Fibroblast of pulmonary artery (primary cell): Measurements from ENCODE around the gene EIF6.
"Not testable (repeated sequence)": the region's sequence is repeated elsewhere in the genome, so short reads cannot be mapped to it uniquely, and the experiment has no call there.

ENCODE experiments used
- DNase-seq: peaks from one replicate; pipeline ENCODE4 v3.0.0-alpha.2; 2010; ENCODE audit warnings: low read depth
- H3K4me3 ChIP-seq: replicated peaks from 2 replicates; pipeline ENCODE4 v1.5.1; 2011; ENCODE audit warnings: low read depth, mild to moderate bottlenecking, control low read depth, low read length, moderate library complexity
- TF ChIP-seq, protein P1 (sequence below): IDR thresholded peaks from 2 replicates; pipeline ENCODE4 v1.5.1; 2011; ENCODE audit warnings: mild to moderate bottlenecking, control low read depth, low read length, inconsistent platforms; ENCODE audit errors: missing control alignments

The EIF6 gene

DNA sequence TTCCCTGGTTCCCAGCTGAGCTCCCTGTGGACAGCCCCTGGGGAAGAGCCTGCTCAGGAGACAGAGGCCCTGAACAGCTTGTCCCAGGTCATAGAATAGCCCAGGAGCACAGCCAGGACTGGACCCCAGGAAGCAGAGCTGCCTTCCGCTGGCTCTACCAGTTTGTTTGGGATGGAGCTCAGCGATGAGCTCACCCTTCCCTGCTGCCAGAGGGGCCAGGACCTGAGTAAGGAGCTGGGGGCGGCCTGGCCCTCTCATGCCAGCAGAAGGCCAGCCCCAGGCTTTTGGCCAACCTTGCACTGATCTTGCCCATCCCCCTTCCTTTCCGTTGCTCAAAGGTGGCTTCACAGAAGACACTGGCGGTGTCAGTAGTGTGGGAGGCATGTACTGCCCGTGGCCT lies 24.1 kb downstream of the EIF6 start:
- TF ChIP-seq, protein P1, sequence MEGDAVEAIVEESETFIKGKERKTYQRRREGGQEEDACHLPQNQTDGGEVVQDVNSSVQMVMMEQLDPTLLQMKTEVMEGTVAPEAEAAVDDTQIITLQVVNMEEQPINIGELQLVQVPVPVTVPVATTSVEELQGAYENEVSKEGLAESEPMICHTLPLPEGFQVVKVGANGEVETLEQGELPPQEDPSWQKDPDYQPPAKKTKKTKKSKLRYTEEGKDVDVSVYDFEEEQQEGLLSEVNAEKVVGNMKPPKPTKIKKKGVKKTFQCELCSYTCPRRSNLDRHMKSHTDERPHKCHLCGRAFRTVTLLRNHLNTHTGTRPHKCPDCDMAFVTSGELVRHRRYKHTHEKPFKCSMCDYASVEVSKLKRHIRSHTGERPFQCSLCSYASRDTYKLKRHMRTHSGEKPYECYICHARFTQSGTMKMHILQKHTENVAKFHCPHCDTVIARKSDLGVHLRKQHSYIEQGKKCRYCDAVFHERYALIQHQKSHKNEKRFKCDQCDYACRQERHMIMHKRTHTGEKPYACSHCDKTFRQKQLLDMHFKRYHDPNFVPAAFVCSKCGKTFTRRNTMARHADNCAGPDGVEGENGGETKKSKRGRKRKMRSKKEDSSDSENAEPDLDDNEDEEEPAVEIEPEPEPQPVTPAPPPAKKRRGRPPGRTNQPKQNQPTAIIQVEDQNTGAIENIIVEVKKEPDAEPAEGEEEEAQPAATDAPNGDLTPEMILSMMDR: no peak
- H3K4me3 ChIP-seq: no peak overlapping the region
- no peak for DNase-seq

DNA sequence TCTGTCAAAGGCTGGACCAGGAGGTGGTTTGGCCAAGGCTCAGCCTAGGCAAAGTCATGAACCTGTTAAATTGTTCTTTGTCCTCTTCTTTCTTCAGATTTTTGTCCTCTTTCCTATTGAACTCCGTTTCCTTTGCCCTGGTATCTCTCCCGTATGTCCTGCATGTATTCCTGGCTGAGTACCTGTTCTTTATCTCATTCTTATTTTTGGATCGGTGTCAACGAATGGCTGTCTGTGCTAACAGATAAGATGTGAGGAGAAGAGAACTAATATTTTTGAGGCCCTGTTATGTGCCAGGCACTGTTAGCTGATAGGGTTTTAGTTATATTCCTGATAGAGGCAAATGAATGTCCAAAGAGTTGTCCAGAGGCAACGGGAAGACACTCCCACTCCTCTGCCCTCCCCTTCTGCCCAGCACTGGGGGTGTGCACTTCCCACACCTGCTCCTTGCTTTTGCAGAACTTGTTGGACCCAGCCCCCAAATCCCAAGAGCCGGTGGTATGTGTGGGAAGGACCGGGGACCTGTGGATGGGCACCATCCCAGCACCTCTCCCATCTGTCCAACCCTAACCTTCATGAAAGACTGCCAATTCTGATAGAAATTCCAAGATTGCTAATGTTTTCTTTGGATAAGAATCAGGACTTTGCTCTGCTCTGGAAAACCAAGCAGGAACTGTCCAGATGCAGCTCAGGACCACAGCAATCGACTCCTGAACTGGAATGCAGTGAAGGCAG lies 27.2 kb downstream of the EIF6 start:
- H3K4me3 ChIP-seq: no peak overlapping the region
- no peak for DNase-seq
- TF ChIP-seq, protein P1: no peak

DNA sequence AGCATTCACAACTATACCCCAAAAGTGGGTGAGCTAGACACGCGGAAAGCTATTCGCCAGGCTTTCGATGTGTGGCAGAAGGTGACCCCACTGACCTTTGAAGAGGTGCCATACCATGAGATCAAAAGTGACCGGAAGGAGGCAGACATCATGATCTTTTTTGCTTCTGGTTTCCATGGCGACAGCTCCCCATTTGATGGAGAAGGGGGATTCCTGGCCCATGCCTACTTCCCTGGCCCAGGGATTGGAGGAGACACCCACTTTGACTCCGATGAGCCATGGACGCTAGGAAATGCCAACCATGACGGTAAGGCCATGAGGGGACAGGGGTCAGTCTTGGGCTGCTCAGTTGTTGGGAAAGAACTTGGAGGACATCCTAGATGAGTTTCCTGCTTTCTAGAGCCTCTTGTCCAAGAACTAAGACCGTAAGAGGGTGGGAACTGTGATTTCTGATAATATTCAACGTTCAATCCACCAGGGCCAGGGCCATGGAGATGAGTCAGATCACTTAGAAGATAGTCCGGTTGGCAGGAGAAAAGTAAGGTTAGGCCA lies 30.0 kb downstream of the EIF6 start:
- no peak for DNase-seq
- TF ChIP-seq, protein P1: no peak
- no peak overlapping the region for H3K4me3 ChIP-seq

DNA sequence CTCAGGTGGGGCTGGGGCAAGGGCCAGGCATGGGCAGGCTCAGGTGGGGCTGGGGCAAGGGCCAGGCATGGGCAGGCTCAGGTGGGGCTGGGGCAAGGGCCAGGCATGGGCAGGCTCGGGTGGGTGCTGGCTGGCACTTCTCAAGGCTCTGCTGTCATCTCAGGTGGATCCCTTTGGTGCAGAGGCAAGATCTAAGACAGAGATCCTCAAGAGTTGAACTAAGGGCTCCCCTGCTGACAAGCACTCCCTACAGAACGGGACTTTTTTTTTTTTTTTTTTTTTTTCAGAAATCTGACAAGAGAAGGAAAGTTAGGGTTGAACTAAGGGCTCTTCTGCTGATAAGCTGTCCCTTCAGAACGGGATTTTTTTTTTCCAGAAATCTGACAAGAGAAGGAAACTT lies 31.6 kb downstream of the EIF6 start:
- DNase-seq: no peak
- H3K4me3 ChIP-seq: no peak overlapping the region
- TF ChIP-seq, protein P1: no peak

DNA sequence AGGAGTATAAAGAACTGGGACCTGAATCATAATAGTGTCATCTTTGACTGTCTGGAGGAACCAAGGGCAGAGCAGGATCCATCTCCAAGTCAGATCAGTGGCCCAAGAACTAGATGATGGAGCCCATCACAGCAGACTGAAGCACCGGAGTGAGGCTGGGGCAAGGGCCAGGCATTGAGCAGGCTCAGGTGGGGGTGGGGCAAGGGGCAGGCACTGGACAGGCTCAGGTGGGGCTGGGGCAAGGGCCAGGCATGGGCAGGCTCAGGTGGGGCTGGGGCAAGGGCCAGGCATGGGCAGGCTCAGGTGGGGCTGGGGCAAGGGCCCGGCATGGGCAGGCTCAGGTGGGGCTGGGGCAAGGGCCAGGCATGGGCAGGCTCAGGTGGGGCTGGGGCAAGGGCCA lies 32.0 kb downstream of the EIF6 start:
- H3K4me3 ChIP-seq, DNase-seq: not testable (repeated sequence)

DNA sequence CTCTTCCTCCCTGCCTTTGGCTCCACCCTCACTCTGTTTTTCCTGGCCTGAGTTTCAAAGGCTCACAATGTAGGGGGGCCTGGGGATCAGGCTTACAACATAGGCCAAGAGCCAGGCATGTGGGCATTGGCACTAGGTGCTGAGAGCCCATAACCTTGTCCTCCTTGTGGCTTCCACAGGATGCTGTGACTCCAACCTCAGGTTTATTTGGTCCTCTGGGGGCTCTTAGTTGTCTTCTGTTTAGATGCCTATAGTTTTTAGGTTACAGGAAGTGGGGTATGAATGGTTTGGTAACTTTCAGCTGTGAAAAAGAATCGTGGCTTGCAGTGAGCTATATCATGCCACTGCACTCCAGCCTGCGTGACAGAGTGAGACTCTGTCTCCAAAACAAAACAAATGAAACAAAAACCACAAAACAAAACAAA lies 32.5 kb downstream of the EIF6 start:
- no peak for DNase-seq
- TF ChIP-seq, protein P1: no peak
- no peak overlapping the region for H3K4me3 ChIP-seq

DNA sequence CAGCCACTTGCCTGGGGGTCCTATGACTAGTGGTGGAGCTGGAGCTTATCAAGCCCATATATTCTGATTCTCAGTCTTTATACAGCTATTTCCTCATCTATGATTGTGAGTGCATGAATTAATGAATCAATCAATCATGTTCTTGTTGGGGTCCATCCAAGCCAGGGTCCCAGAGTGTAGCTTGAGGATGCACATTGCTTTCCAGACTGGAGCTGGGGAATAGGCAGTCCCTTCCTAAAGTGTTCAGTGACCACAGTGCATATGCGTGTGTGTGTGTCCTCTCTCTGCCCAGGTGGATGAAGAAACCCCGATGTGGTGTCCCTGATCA lies 33.0 kb downstream of the EIF6 start:
- DNase-seq: no peak

More for the DNA sequence above, 33.0 kb downstream of the EIF6 start:
- TF ChIP-seq, protein P1: no peak
- no peak overlapping the region for H3K4me3 ChIP-seq
